ENCODE results near the gene CNPY1.
"Not testable (repeated sequence)": the region's sequence is repeated elsewhere in the genome, so short reads cannot be mapped to it uniquely, and the experiment has no call there.

The CNPY1 gene

GRCh38 chr7:155577509-155577905 is 31.1 kb upstream of the CNPY1 start:
- no peak for DNase-seq

- no peak for DNase-seq
Measured at GRCh38 chr7:155576900-155577508, 30.6 kb upstream of the CNPY1 start.

- no peak for DNase-seq
Measured at GRCh38 chr7:155576416-155576815, 30.1 kb upstream of the CNPY1 start.

GRCh38 chr7:155574556-155575290 is 28.4 kb upstream of the CNPY1 start:
- DNase-seq, result no peak

- no peak for DNase-seq
Measured at GRCh38 chr7:155571581-155572345, 25.4 kb upstream of the CNPY1 start.

GRCh38 chr7:155570991-155571390 is 24.6 kb upstream of the CNPY1 start:
- DNase-seq, result no peak

- no peak for DNase-seq
Measured at GRCh38 chr7:155570171-155570958, 24.0 kb upstream of the CNPY1 start.

- DNase-seq, result no peak
Measured at GRCh38 chr7:155569681-155570080, 23.3 kb upstream of the CNPY1 start.

- DNase-seq, result no peak
Measured at GRCh38 chr7:155568842-155569494, 22.6 kb upstream of the CNPY1 start.

GRCh38 chr7:155568333-155568660 is 21.9 kb upstream of the CNPY1 start:
- no peak for DNase-seq

- DNase-seq, result no peak
Measured at GRCh38 chr7:155567646-155568332, 21.4 kb upstream of the CNPY1 start.

GRCh38 chr7:155566011-155566836 is 19.9 kb upstream of the CNPY1 start:
- DNase-seq, result no peak

- DNase-seq, result no peak
Measured at GRCh38 chr7:155565596-155565995, 19.2 kb upstream of the CNPY1 start.

GRCh38 chr7:155562976-155563375 is 16.6 kb upstream of the CNPY1 start:
- DNase-seq, result not testable (repeated sequence)

- DNase-seq, result no peak
Measured at GRCh38 chr7:155562106-155562505, 15.7 kb upstream of the CNPY1 start.

GRCh38 chr7:155560982-155561686 is 14.8 kb upstream of the CNPY1 start:
- DNase-seq, result no peak

- DNase-seq, result no peak
Measured at GRCh38 chr7:155560196-155560885, 14.0 kb upstream of the CNPY1 start.

GRCh38 chr7:155559519-155560108 is 13.3 kb upstream of the CNPY1 start:
- no peak for DNase-seq

GRCh38 chr7:155558961-155559360 is 12.6 kb upstream of the CNPY1 start:
- DNase-seq, result no peak

Measured in activated naive CD4-positive, alpha-beta T cell treated with anti-CD3 and anti-CD28 coated beads, Interleukin-2, amount 50 U/mL, for 16 hours (primary cell).